Measurements from ENCODE around the gene MATK.
"Not testable (repeated sequence)": the region's sequence is repeated elsewhere in the genome, so short reads cannot be mapped to it uniquely, and the experiment has no call there.

MATK gene

GRCh38 chr19:3774621-3775373 is 11.4 kb downstream of the MATK start:
- in situ Hi-C loops (cut with HindIII; ENCODE audit: low sequenced_read_pairs): loop anchor here (5.0 to 25.0 kb wide), 3 partner anchors 78 to 438 kb away; partner anchors contain the start of gene EEF2

- in situ Hi-C loops (cut with HindIII; ENCODE audit: low sequenced_read_pairs): no loop called here
Observed at GRCh38 chr19:3773814-3774515, 12.2 kb downstream of the MATK start.

GRCh38 chr19:3771906-3772455 is 14.2 kb downstream of the MATK start, which contains the start of gene RAX2:
RAX2 (minus strand) TSS chr19:3772228; CDS start chr19:3771742, 486 bp downstream.
- in situ Hi-C loops (cut with HindIII; ENCODE audit: low sequenced_read_pairs): no loop called here

GRCh38 chr19:3771000-3771905 is 14.9 kb downstream of the MATK start:
- in situ Hi-C loops (cut with HindIII; ENCODE audit: low sequenced_read_pairs): no loop called here

GRCh38 chr19:3770136-3770999 is 15.8 kb downstream of the MATK start:
- in situ Hi-C loops (cut with HindIII; ENCODE audit: low sequenced_read_pairs): no loop called here

GRCh38 chr19:3769494-3769893 is 16.7 kb downstream of the MATK start:
- in situ Hi-C loops (cut with HindIII; ENCODE audit: low sequenced_read_pairs): no loop called here

- in situ Hi-C loops (cut with HindIII; ENCODE audit: low sequenced_read_pairs): no loop called here
Observed at GRCh38 chr19:3768748-3769099, 17.5 kb downstream of the MATK start.

GRCh38 chr19:3768015-3768747 is 18.0 kb downstream of the MATK start:
- in situ Hi-C loops (cut with HindIII; ENCODE audit: low sequenced_read_pairs): no loop called here

- in situ Hi-C loops (cut with HindIII; ENCODE audit: low sequenced_read_pairs): no loop called here
Observed at GRCh38 chr19:3767050-3767449, 19.1 kb downstream of the MATK start.

- in situ Hi-C loops (cut with HindIII; ENCODE audit: low sequenced_read_pairs): no loop called here
Observed at GRCh38 chr19:3766520-3766919, 19.7 kb downstream of the MATK start.

GRCh38 chr19:3765757-3766156 is 20.4 kb downstream of the MATK start:
- in situ Hi-C loops (cut with HindIII; ENCODE audit: low sequenced_read_pairs): not testable (repeated sequence)

GRCh38 chr19:3765121-3765520 is 21.1 kb downstream of the MATK start:
- in situ Hi-C loops (cut with HindIII; ENCODE audit: low sequenced_read_pairs): no loop called here

GRCh38 chr19:3762501-3763459 is 23.4 kb downstream of the MATK start, which contains the start of gene MRPL54:
MRPL54 (plus strand) TSS chr19:3762682; CDS start chr19:3762701, 19 bp downstream.
- in situ Hi-C loops (cut with HindIII; ENCODE audit: low sequenced_read_pairs): no loop called here

- in situ Hi-C loops (cut with HindIII; ENCODE audit: low sequenced_read_pairs): no loop called here
Observed at GRCh38 chr19:3762130-3762473, 24.1 kb downstream of the MATK start.

GRCh38 chr19:3761382-3762129 is 24.6 kb downstream of the MATK start, which contains the start of gene APBA3:
APBA3 (minus strand) TSS chr19:3761692; CDS start chr19:3760264, 1,428 bp downstream.
- in situ Hi-C loops (cut with HindIII; ENCODE audit: low sequenced_read_pairs): no loop called here

GRCh38 chr19:3760871-3761361 is 25.3 kb downstream of the MATK start:
- in situ Hi-C loops (cut with HindIII; ENCODE audit: low sequenced_read_pairs): no loop called here

Data from endothelial cell of hepatic sinusoid (primary cell).